ENCODE results near the gene GALNTL6.

Gene GALNTL6

GRCh38 chr4:173044340-173044739 is 1231.1 kb downstream of the GALNTL6 start:
- DNase-seq: no peak

- no peak for DNase-seq
Observed at GRCh38 chr4:173045571-173045970, 1232.4 kb downstream of the GALNTL6 start.

DNA sequence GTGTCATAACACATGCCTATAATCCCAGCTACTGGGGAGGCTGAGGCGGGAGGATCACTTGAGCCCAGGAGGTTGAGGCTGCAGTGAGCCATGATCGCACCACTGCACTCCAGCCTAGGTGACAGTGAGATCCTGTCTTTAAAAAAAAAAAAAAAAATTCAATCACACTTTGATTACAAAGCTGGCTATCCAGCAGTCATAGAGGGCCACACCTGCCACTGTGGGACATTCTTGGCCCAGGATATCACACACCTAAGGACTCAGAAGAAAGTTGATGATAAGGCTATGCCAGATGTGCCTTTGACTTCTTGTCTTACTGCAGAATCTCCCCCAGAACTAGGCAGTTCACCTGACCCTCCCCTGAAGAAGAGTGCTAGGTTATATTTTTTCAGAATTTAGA is 1232.9 kb downstream of the GALNTL6 start:
- DNase-seq: no peak

GRCh38 chr4:173046818-173047217 is 1233.6 kb downstream of the GALNTL6 start:
- DNase-seq: no peak

GRCh38 chr4:173051232-173051631 is 1238.0 kb downstream of the GALNTL6 start:
- no peak for DNase-seq

- DNase-seq: no peak
Observed at GRCh38 chr4:173051716-173052115, 1238.5 kb downstream of the GALNTL6 start.

DNA sequence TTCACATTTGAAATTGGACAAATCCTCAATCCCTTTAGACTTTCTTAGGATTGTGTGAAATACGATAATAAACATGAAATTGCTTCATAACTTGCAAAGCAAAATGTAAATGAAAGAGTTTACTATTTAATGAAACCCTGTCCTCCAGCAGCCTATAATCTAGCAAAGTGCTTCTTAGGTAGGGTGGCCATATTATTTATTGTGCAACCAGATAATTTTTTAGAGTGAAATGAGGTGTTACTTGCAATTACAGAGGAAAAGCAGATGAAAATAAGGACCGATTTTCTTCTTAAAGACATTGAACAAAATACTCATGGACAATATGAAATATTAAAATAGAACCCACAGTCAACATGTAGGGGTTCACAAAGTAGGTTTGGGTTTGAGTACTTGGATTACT is 1239.2 kb downstream of the GALNTL6 start:
- no peak for DNase-seq

GRCh38 chr4:173056271-173056670 is 1243.1 kb downstream of the GALNTL6 start:
- no peak for DNase-seq

- peak; percentile 56 for DNase-seq
Observed at GRCh38 chr4:173056710-173057109, 1243.5 kb downstream of the GALNTL6 start.

GRCh38 chr4:173057442-173057841 is 1244.2 kb downstream of the GALNTL6 start:
- peak; percentile 48 for DNase-seq

- no peak for DNase-seq
Observed at GRCh38 chr4:173057901-173058300, 1244.7 kb downstream of the GALNTL6 start.

DNA sequence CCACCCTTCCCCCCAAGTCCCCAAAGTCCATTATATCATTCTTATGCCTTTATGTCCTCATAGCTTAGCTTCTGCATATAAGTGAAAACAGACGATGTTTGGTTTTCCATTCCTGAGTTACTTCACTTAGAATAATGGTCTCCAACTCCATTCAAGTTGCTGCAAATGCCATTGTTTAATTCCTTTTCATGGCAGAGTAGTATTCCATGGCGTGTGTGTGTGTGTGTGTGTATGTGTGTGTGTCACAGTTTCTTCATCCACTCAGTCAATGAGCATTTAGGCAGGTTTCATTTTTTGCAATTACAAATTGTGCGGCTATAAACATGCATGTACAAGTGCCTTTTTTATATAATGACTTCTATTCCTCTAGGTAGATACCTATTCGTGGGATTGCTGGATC is 1248.0 kb downstream of the GALNTL6 start:
- no peak for DNase-seq

DNA sequence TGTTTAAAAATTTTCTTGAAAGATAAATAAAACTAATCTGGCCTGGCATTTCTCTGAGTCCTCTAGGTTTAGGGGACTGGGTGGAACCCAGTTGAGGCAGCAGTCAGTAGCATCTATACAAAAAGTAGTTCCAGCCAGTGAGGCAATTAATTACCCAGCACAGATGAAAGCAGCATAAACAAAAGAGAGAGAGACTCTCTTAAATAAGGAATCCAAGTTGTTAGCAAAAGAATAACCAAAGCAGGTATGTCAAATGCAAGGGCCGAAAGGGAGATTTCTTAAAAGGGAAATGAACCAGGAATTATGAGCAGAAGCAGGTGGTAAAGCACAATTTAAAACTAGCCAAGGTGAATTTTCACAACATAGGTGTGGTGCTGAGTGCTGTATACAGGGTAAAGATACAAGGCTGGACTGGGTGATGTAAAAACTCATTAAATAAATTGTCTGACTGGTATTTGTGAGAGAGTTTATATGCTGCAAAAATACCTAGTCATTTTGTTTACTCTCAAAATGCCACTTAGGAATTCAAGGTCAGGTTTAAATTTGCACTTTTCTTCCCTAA is 1260.8 kb downstream of the GALNTL6 start:
- no peak for DNase-seq

GRCh38 chr4:173074501-173074946 is 1261.3 kb downstream of the GALNTL6 start:
- no peak for DNase-seq

- no peak for DNase-seq
Observed at GRCh38 chr4:173076903-173077634, 1263.9 kb downstream of the GALNTL6 start.

DNA sequence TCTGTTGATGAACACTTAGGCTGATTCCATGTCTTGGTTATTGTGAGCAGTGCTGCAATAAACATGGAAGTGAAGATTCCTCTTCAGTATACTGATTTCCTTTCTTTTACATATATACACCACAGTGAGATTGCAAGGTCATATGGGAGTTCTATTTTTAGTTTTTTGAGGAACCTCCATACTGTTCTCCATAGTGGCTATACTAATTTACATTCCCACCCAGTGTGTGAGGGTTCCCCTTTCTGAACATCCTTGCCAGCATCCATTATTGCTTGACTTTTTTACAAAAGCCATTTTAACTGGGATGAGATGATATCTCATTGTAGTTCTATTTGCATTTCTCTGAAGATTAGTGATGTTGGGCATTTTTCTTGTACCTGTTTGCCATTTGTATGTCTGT is 1274.9 kb downstream of the GALNTL6 start:
- no peak for DNase-seq

Measured in NCI-H2081 treated with DMSO at 0.1 percent for 48 hours (cell line).